GM15510 (cell line): ENCODE results near the gene ACOT9.
A peak's percentile ranks its signal among the peaks of the same experiment; 100 is the strongest.

Experiments
- POLR2A ChIP-seq: IDR thresholded peaks from 3 replicates; pipeline ENCODE4 v1.6.1; 2011; ENCODE audit warnings: borderline replicate concordance; ENCODE audit not compliant: insufficient read length; ENCODE audit errors: extremely low read depth

ACOT9 gene, protein sequence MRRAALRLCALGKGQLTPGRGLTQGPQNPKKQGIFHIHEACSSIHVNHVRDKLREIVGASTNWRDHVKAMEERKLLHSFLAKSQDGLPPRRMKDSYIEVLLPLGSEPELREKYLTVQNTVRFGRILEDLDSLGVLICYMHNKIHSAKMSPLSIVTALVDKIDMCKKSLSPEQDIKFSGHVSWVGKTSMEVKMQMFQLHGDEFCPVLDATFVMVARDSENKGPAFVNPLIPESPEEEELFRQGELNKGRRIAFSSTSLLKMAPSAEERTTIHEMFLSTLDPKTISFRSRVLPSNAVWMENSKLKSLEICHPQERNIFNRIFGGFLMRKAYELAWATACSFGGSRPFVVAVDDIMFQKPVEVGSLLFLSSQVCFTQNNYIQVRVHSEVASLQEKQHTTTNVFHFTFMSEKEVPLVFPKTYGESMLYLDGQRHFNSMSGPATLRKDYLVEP

DNA sequence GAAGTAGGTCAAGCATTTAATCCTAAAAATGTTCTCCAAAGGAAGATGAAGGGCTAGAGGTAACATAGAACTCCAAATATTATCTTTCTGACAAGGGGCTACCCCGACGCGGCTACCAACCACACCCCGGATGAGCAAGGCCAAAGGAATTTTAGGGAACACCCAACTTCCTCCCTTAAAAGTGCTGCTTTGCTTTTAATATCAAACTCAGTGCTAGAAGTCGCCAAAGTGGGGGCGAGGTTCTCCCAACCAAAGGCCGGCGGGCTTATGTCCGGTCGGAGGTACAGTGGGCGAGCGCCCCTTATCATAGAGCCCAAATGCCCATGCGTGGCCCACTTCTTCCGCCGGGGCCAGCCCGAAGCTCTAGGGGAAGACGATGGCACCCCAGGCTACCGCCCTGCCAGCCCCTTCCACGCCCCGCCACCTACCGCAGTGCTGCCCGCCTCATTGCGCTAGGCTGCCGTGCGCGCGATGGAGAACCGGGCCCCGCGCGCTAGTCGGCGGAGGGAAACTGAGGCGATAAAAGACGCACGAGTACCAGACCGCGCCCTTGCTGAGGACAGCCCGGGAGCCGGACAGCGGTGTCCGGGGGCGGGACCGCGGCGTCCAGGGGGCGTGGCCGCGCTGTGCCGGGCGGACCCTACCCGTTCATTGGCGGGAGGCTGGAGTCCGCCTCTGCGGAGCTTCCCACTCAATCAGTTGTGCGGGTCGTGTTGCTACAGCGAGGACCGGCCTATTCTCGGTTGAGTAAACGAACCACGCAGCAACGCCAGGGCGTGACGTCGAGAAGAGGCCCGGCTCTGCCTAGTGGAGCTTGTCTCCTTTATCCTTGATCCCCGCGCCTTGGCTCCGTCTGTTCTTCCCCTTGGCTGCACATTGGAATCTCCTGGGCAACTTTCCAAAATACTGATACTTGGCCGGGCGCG lies at the start of gene ACOT9:
TSS of gene ACOT9 (minus strand) at position 580 of the 926 bp plus-strand sequence. CDS start at position 448, 132 bp downstream.
- peak; percentile 62 for TF ChIP-seq POLR2A

DNA sequence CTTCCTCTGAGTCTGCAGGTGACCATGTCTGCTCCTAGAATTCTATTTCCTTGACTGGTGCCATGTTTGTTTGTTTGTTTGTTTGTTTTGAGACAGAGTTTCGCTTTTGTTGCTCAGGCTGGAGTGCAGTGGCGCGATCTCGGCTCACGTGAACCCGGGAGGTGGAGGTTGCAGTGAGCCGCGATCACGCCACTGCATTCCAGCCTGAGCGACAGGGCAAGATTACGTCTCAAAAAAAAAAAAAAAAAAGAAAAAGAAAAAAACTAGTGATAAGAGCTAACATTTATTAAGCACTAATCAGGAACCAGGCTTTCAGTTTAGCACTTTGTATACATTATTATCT lies 47.0 kb upstream of the ACOT9 start:
- no peak for TF ChIP-seq POLR2A

DNA sequence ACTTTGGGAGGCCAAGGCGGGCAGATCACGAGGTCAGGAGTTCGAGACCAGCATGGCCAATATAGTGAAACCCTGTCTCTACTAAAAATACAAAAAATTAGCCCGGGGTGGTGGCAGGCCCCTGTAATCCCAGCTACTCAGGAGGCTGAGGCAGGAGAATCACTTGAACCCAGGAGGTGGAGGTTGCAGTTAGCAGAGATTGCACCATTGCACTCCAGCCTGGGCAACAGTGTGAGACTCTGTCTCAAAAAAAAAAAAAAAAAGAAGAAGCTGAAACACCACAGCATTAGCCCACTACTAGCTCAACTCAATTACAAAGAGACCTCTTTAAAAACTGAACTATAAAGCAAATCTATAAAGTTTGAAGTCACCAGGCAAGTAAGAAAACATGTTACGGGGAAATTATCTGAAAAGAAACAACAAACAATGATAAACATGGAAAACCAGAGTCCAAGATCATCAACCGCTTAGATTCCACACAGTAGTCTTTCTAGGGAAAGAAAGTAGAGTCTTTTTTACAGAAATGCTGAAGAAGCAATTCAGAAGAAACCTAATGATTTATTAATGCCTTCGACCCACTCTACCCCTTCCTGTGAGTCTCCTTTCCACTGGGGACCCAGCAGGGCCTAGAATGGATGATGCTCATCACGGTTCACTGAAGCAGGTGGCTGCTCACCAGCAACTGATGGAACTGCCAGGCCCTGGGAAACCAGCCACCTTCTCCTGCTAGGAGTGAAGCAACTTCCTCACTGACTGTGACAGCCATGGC lies 46.5 kb upstream of the ACOT9 start:
- no peak for TF ChIP-seq POLR2A

DNA sequence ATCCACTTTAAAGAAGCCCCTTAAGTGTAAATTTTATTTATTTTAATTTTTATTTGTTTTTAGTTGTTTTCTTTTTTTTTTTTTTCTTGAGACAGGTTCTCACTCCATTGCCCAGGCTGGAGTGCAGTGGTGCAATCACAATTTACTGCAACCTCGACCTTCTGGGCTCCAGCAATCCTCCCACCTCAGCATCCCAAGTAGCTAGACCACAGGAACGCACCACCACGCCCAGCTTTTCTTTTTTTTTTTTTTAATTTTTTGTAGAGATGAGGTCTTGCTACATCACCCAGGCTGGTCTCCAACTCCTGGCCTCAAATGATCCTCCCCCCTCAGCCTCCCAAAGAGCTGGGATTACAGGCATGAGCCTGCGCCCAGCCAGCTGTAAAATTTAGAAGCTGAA lies 45.9 kb upstream of the ACOT9 start:
- TF ChIP-seq POLR2A: no peak

DNA sequence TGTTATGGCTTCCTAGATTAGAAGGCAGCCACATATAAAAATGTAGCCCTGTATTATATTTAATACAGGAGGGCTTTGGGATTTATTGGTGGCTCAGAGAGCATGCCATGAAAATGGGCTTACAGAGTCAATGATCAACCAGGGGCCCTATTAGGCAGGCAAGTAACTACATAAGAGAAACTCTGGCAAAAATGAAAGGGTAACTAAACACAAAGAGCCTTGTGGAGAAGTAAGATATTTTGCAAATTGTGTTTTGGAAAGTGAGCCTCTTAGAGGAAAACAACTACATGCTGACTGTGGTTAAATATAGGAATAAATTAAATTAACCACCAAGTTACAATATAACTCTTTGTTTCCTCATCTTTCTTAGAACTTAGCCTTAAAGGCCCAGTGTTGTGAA lies 45.4 kb upstream of the ACOT9 start:
- no peak for TF ChIP-seq POLR2A

DNA sequence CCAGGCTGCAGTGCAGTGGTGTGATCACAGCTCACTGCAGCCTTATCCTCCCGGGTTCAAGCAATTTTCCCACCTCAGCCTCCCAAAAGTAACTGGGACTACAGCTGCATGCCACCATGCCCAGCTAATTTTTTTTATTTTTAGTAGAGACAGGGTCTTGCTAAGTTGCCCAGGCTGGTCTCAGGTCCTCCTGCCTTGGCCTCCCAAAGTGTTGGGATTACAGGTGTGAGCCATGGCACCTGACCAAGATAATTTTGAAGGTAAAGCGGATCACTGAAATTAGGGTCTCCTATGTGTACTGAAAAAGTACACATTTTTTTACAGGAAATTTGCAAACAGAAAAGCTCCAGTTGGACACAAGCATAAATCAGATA lies 44.7 kb upstream of the ACOT9 start:
- TF ChIP-seq POLR2A: no peak

DNA sequence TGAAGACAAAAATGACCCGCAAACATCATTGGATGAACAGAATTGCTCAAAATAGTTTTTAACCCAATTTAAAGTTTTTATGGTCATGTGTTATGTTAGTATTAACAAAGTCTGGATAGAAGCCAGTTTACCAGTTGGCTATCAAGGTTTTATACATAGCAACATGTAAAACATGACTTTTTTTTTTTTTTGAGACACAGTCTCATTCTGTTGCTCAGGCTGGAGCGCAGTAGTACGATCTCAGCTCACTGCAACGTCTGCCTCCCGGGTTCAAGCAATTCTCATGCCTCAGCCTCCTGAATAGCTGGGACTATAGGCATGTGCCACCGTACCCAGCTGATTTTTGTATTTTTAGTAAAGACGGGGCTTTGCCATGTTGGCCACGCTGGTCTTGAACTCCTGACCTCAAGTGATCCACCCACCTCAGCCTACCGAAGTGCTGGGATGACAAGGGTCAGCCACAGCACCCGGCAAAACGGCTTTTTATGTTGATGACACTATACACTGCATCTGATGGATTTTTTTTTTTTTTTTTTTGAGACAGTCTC lies 43.3 kb upstream of the ACOT9 start:
- TF ChIP-seq POLR2A: no peak

DNA sequence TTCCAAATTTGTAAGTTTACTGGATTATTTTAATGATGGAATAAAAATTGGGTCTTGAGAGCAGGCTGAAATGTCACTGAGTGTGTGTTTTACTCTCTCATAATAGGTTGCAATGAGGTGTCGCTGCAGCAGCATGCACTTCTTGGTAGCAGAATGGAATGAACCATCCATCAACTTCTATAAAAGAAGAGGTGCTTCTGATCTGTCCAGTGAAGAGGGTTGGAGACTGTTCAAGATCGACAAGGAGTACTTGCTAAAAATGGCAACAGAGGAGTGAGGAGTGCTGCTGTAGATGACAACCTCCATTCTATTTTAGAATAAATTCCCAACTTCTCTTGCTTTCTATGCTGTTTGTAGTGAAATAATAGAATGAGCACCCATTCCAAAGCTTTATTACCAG lies 42.5 kb upstream of the ACOT9 start:
- TF ChIP-seq POLR2A: no peak

DNA sequence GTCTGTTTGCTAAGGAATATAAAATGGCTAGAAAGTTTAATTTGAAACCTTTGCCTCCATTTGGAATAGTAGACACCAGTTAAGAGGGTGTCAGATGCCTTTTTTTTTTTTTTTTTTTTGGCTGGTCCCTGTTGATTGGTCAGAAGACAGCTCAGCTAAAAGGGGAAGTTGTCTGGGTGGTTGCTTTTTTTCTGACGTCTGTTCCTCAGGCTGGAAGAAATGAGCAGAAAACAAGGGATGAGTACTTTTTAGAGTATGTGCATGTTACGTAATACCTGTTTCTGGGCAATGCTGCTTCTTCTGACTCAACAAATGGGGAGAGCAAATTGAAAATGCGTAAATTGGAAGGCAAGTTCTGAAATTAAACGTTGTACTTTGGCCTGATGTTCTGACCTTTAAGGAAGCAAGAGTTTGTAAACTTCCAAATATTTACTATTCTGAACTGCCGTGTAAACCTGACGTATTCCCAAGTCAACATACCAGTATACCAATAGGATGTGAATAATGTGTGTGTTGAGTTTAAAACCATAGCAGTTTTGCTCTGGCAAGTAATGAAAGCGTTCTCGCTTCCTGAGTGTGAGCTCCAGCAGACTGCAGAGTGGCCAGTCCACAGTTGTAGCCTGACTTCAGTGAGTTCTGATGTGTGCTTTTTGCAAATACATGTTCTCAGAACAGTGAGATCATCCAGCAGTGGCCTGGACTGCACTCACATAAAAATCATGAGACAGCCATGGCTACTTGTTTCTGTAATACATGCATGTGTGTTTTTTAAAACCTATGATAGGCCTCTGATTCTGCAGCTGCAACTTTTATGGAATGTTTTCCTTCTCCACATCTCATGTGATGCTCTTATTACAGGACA lies 41.6 kb upstream of the ACOT9 start:
- TF ChIP-seq POLR2A: no peak

DNA sequence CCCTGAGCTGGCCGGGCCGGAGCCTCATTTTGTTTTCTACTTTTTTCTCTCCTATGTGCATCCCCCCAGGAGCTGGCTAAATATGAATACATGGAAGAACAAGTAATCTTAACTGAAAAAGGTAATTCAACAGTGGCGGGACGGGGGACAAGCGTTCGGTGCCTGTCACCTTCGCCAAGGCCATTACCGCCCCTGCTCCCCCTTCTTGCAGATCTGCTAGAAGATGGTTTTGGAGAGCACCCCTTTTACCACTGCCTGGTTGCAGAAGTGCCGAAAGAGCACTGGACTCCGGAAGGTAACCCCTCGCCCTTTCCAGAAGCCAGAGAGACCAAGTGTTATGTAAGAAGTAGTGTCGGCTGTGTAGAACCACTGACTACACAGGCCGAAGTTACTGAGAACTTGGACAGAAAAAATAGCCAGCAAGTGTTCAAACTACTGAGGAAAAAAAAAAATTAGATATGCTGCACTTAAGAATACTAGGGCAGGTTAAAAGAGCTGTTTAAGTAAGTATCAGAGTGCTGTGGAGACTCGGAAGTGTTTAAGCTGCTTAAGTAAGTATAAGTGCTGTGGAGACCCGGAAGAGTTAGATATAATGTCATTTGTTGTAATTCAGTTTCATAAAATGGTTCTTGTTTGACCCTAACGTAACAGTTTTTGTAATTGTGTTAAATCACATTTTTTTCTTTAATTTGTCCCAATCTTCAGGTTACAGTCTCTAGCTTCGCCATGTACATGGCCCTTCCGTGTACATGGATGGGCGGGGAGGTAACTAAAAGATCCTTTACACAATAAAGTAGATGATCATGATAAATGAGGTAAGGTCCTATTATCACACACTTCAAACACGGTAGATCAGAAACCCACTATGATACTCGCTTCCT lies 40.8 kb upstream of the ACOT9 start:
- no peak for TF ChIP-seq POLR2A

DNA sequence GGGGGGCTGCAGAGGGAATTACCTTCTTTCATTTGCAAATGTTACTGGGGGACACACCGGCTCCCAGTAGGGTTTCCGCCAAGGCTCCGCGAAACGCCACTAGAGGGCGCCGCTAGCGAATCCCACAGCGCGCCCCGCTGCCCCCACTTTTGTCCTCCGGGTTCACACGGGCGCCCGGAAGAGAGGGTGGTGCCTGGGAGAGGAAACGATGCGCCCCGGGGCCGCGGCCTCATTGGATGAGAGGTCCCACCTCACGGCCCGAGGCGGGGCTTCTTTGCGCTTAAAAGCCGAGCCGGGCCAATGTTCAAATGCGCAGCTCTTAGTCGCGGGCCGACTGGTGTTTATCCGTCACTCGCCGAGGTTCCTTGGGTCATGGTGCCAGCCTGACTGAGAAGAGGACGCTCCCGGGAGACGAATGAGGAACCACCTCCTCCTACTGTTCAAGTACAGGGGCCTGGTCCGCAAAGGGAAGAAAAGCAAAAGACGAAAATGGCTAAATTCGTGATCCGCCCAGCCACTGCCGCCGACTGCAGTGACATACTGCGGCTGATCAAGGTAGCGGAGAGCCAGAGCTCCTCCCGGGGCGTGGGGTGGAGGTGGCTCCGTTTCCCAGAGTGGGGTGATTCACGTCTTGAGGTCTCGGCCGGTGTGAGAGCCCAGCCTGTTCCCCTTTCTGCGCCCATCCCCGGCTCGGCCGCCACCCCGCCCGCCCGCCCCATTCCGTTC lies 40.0 kb upstream of the ACOT9 start, which contains the start of gene SAT1:
TSS of gene SAT1 (plus strand) at position 311 of the 726 bp plus-strand sequence. CDS start at position 490, 179 bp downstream.
- TF ChIP-seq POLR2A: peak; percentile 99

DNA sequence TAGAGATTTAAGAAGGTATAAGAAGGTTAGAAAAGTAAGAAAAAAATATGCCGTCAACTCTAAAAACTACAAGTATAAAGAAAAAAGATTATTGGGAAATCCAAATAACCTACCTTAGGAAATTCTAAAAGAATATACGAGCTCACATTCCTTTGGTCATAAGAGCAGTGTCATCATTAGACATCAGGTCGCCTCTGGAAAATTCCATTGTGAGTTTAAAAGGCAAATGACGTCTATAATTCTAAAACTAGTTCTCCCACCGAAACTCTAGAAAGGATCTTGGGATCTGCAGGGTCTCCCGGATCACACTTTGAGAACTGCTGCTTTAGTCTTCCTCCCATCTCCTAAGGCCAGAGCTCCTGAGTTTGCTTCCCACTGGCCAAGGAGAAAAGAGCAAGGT lies 39.4 kb upstream of the ACOT9 start:
- no peak for TF ChIP-seq POLR2A
